HUES6 (cell line): ENCODE measurements around the gene CEP57L1.

ENCODE experiments used
- H3K27ac ChIP-seq: 2 replicates; pipeline ENCODE4 v1.7.0; 2013; ENCODE audit warnings: low read depth, mild to moderate bottlenecking, low read length, inconsistent platforms
- H3K27me3 ChIP-seq: 2 replicates; pipeline ENCODE4 v1.6.1; 2013; ENCODE audit warnings: low read length; ENCODE audit not compliant: control insufficient read depth, insufficient read depth
- H3K36me3 ChIP-seq: 2 replicates; pipeline ENCODE4 v1.6.1; 2013; ENCODE audit warnings: low read length; ENCODE audit not compliant: control insufficient read depth, insufficient read depth
- H3K4me1 ChIP-seq: 2 replicates; pipeline ENCODE4 v1.6.1; 2013; ENCODE audit warnings: low read length; ENCODE audit not compliant: control insufficient read depth, insufficient read depth
- H3K4me3 ChIP-seq: 2 replicates; pipeline ENCODE4 v1.5.1; 2013; ENCODE audit warnings: low read depth, low read length
- H3K9ac ChIP-seq: one replicate; pipeline ENCODE4 v1.6.1; 2013; ENCODE audit warnings: mild to moderate bottlenecking, low read length
- H3K9me3 ChIP-seq: 2 replicates; pipeline ENCODE4 v1.6.1; 2013; ENCODE audit warnings: low read depth, low read length; ENCODE audit not compliant: control insufficient read depth, insufficient read depth

CEP57L1 gene

DNA sequence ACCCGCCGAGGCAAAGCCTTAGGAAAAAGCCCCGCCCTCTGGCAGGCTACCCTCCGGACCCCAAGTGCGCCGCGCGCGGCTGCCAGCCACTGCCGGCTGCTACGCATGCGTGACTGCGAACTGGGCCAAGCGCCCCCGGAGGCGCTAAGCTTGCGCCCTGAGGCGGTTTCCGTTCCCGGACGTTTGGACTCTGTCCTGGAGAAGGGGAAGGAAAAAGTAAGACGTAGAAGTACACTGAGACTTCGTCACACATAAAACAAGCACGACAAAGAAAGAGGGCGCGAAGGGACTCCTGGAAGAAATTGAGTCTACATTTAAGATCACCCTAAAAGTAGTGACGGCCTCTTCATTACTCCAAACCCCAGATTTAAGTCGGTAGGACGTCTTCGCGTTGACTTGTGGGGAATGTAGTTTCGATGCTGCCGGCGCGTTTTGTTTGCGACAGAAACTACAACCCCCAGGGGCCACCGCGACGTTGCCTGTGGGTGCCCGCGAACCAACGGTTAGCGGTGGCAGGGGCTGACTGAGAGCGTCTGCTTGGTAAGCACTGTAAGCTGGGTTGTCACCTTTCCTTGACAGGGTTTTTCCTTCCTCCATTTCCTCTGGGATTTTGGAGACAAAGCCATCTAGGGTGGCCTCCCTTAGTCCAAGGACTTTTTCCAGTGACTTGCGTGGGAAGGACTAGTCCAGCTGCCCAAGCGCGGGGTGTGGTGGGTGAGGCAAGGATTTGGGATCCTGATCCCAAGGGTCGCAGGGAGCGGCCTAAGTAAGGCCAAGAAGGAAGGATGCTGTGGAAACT, at the start of gene CEP57L1:
CEP57L1 (plus strand) TSS at position 472 of the 799 bp plus-strand sequence. CDS start 49,715 bp downstream, outside the sequence.
- Histone ChIP-seq H3K27me3 (no peaks in the 10 kb centered on the region), H3K4me3 (peak within 1 kb of the TSS; percentile 75), H3K9ac (peak within 1 kb of the TSS; percentile 88), H3K9me3 (no peaks in the 10 kb centered on the region), H3K36me3 (no peaks in the 10 kb centered on the region), H3K4me1 (no peaks in the 10 kb centered on the region), H3K27ac (peak within 1 kb of the TSS; percentile 84)

DNA sequence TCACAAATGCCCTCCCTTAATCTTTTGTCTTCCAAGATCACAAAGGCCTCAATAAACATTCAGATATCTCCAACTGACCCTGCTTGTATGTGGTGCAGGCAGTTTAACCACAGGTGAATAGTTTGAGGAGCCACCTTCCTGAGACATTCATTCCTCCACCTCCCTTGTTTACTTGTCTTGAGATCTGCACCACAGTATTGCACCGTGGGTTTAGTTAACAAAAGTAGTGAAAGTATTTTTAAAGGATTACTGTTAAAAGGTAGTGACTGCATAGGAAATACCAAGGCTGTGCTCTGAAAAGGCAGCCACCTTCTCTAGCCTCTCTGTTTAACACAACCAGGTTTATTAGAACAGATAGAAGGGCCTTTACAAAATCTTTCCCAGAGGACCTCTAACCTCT, 47.1 kb upstream of the CEP57L1 start:
- H3K4me1 ChIP-seq: peaks cover 3% of the 10 kb centered on the region

DNA sequence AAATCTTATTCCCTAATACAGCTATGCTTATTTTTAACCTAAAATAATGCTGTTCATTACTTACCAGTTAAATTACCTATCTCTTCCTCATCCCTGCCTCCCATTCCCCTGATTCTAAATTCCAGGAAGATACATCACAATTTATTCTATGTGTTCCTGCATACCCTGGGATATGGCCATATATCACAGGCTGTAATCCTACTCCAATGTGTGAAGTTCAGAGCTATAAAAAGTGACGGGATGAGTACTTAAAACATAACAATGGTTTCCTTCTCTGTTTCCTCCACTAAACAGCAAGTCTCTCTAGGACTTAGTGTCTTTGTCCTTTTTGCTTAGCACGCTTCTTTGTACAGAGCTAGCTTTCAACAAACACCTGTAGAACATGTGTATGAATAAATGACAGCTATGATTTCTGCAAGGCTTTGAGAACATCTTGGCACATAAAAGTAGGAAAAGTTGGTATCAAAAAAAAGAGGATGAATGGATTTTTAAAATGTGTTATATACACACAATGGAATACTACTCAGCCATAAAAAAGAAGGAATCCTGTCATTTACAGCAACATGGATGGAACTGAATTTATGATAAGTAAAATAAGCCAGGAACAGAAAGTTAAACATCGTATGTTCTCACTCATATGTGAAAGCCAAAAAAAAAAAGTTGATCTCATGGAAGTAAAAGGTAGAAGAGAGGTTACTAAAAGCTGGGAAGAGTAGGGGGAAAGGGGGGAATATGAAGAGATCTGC, 46.5 kb upstream of the CEP57L1 start:
- Histone ChIP-seq H3K9ac (no peak overlapping the region), H3K9me3 (peaks cover 14% of the 10 kb centered on the region), H3K27me3 (no peaks in the 10 kb centered on the region), H3K36me3 (no peaks in the 10 kb centered on the region), H3K4me3 (no peak overlapping the region), H3K4me1 (peaks cover 8% of the 10 kb centered on the region), H3K27ac (no peak overlapping the region)

More for the DNA sequence above, 47.1 kb upstream of the CEP57L1 start:
- Histone ChIP-seq H3K9me3 (peaks cover 14% of the 10 kb centered on the region), H3K9ac (no peak overlapping the region), H3K36me3 (no peaks in the 10 kb centered on the region), H3K27me3 (no peaks in the 10 kb centered on the region), H3K27ac (no peak overlapping the region), H3K4me3 (no peak overlapping the region)

DNA sequence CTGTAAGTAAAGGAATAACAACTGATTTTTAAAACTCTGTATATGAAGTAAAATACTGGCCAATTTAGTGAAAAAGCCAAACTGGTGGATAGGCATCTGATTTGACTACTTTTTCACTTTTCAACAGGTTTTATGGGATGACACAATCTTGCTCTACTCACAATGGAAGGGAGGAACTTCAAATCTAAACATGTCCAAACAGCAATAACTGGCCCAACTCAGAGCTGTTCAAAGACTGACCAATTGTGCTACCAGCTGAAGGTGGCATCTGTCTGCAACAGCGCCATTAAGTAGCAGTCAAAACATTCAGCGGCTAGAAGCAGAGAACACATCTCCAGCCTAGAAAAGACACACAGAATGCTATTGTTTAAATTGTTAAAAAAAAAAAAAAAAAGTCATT, 45.3 kb upstream of the CEP57L1 start:
- Histone ChIP-seq H3K9me3 (peaks cover 12% of the 10 kb centered on the region), H3K36me3 (no peaks in the 10 kb centered on the region), H3K4me3 (no peak overlapping the region), H3K4me1 (peaks cover 8% of the 10 kb centered on the region), H3K9ac (no peak overlapping the region), H3K27me3 (no peaks in the 10 kb centered on the region), H3K27ac (no peak overlapping the region)

DNA sequence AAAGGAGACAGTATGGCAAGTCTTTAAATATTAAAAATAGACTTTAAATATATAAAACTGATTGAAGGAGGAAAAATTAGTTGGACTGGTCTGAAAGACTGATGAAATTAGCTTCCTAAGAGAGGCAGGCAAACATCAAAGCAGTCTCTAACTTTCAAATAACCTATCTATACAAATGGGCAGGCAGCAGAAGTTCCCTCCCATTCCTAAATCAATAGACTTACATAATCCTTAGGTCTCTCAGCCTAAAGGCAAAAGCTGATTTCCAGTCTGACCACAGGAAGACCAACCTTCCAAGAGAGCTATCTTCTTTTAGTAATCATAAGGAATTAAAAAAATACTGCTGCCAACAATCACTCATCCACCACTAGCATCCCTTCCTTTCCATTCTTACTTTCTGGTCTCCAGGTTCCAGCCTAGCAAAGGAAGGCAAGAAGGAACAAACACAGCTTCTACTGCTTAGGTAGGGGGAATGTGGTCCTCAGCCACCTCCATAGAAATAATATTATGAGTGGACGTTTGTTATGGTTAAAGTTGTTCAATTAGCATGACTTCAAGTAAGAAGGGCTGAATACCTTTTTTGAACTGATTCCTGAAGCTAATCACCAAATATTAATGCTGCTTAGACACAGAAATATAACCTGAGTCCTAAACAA, 44.7 kb upstream of the CEP57L1 start:
- H3K9ac ChIP-seq: no peak overlapping the region
- no peak overlapping the region for H3K4me3 ChIP-seq
- peaks cover 6% of the 10 kb centered on the region for H3K9me3 ChIP-seq
- no peaks in the 10 kb centered on the region for H3K27me3 ChIP-seq
- no peaks in the 10 kb centered on the region for H3K36me3 ChIP-seq
- peaks cover 8% of the 10 kb centered on the region for H3K4me1 ChIP-seq
- no peak overlapping the region for H3K27ac ChIP-seq

DNA sequence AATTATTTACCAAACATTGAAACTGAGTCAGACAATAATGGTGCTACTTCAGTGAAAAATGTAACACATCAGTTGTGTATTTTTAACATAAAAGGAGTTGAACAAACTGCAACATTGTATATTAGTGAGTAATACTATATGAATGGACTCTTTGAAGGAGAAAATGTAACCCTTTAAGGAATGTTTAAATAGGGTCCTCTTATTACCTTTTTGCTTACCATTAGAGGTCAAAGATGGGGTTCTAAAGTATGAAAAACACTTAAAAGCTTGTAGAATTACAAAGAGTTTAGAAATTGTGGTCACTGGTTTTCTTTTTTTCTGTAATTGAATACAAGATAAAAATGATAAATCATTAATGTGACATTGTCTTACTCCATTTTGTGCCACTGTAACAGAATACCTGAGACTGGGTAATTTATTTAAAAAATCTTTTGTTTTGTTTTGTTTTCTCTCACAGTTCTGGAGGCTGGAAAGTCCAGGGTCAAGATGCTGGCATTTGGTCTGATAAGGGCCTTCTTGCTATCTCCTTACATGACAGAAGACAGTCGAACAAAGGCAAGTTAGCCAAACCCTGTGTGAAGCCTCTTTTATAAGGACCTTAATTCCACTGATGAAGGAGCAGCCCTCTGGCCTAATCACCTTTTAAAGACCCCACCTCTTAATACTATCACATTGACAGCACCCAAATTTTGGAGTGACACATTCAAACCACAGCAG, 43.8 kb upstream of the CEP57L1 start:
- Histone ChIP-seq H3K4me1 (peaks cover 8% of the 10 kb centered on the region), H3K4me3 (no peak overlapping the region), H3K9ac (no peak overlapping the region), H3K27ac (no peak overlapping the region), H3K9me3 (peaks cover 5% of the 10 kb centered on the region; the same call in 1 of the 2 replicates), H3K27me3 (no peaks in the 10 kb centered on the region), H3K36me3 (no peaks in the 10 kb centered on the region)

DNA sequence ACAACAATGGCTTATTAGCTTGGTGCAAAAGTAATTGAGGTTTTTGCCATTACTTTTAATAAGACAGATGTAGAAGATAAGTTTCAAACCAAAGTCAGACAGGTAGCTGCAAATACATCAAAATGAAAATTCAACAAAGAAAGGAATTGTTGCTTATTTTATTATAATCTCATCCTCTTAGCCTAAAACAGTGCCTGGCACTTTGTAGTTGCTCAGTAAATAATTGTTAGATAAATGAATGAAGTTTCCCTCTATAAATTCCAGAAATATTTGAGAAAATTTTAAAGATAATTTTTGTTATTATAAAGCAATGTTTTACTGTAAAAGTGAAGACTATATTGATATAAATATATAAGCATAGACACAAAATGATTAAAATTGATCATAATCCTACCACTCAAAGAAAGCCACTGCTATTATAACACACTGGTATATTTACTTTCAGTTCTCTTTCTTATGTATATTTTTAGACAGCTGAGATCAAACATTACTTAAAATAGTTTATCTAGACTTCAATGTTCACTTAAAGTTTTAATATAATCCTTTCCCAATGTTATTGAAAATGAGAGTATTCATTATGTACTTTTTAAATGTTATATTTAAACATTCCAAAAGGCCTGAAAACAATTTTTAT, 43.2 kb upstream of the CEP57L1 start:
- peaks cover 5% of the 10 kb centered on the region; the same call in 1 of the 2 replicates for H3K9me3 ChIP-seq
- H3K36me3 ChIP-seq: no peaks in the 10 kb centered on the region
- no peak overlapping the region for H3K4me3 ChIP-seq
- peaks cover 8% of the 10 kb centered on the region for H3K4me1 ChIP-seq
- H3K27ac ChIP-seq: no peak overlapping the region
- H3K27me3 ChIP-seq: no peaks in the 10 kb centered on the region
- H3K9ac ChIP-seq: no peak overlapping the region

DNA sequence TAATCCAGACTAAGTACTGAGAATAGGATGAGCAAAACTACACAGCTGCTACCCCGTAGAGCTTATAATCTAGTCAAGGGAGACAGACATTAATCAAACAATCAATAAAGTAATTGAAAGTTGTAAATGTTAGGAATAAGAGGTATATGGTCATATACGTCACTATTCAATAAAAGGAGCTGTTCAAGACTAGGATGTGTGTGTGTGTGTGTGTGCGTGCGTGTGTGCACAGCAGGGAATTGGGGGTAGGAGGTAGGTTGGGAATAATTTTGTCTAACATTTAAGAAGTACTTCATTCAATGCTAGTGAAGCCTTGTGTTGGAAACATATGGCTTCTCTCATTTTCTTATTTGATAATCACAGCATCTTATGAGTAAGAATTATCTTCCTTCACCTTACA, 42.5 kb upstream of the CEP57L1 start:
- peaks cover 8% of the 10 kb centered on the region for H3K4me1 ChIP-seq
- no peaks in the 10 kb centered on the region for H3K27me3 ChIP-seq
- no peak overlapping the region for H3K4me3 ChIP-seq
- peaks cover 5% of the 10 kb centered on the region; the same call in 1 of the 2 replicates for H3K9me3 ChIP-seq
- no peak overlapping the region for H3K27ac ChIP-seq
- no peaks in the 10 kb centered on the region for H3K36me3 ChIP-seq
- H3K9ac ChIP-seq: no peak overlapping the region

DNA sequence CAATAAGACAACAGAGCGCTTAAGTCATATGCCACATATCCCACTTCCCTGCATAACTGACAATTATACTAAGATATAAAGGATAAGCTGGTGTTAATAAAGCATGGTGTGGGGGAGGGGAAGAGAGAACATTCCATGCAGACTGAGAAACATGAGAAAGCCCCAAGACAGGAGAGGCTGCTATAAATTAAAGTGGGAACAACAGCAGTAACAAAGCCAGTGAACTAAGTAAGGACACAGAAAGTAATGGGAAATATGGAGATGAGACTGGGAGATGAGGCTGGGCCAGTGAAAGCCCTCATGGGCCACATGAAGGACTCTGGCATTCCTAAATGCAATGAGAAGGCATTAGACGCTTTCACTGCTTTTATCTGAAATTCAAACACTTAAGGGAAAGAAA, 42.0 kb upstream of the CEP57L1 start:
- H3K27me3 ChIP-seq: no peaks in the 10 kb centered on the region
- H3K4me1 ChIP-seq: peaks cover 8% of the 10 kb centered on the region

DNA sequence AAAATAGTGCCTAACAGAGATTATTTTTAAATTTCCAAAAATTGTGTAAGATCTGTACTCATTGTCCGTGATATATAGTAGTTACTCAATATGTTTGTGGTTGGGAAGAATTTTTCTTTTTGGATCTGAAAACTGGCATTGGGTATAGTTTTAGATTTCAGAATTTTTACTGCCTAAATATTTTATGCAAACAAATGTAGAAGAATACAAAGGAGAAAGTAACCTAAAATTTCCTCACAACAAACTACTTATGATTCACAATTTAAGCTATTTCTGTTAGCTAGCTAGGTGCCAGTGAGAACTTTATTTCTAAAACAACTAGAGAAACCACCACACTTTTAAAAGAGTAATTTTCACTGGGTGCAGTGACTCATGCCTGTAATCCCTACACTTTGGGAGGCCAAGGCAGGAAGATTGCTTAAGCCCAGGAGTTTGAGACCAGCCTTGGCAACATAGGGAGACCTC, 39.5 kb upstream of the CEP57L1 start:
- H3K4me3 ChIP-seq: no peak overlapping the region
- no peak overlapping the region for H3K9ac ChIP-seq
- no peaks in the 10 kb centered on the region for H3K36me3 ChIP-seq
- no peaks in the 10 kb centered on the region for H3K9me3 ChIP-seq
- H3K27ac ChIP-seq: no peak overlapping the region
- H3K4me1 ChIP-seq: peaks cover 15% of the 10 kb centered on the region
- H3K27me3 ChIP-seq: no peaks in the 10 kb centered on the region

More for the DNA sequence above, 42.0 kb upstream of the CEP57L1 start:
- no peak overlapping the region for H3K27ac ChIP-seq
- H3K4me3 ChIP-seq: no peak overlapping the region
- no peak overlapping the region for H3K9ac ChIP-seq
- H3K9me3 ChIP-seq: peaks cover 5% of the 10 kb centered on the region; the same call in 1 of the 2 replicates
- no peaks in the 10 kb centered on the region for H3K36me3 ChIP-seq
